ENCODE measurements around the gene NOMO2.
"Not testable (repeated sequence)": the region's sequence is repeated elsewhere in the genome, so short reads cannot be mapped to it uniquely, and the experiment has no call there.

DNA sequence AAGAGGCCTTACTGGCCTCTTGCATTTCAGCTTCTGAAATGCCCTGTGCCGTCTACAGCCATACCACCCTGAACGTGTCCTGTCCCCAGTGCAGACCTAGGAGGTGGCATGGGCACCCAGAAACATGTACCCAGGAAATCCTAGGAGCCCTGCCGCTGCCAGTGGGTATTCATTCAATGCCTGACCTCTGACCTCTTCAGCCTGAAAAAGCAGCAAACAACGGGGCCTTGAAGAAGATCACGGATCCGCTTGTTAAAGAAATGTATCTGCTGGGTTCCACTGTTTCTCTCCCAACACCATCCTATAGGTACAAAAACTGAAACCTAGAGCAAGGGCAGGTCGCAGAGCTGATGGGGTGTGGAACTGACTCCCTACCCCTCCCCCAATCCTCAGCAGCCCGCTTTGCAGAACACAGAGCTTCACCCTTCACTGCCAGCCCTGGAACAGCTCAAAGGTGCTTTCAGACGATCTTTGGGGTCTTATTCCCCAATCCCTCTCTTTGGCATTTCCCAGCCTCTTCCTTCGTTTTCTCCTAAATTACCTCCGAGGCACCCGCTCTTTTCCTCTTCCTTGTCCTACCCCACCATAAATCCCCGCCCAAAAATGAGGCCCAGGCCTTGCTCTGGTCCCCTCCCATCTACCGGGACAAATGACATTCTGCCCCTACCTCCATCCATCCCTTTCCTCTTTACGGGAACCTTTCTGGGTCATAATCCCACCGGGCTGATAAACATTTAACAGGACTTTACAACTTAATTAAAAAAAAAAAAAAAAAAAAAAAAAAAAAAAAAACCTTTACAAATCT lies 1.3 kb downstream of the NOMO2 start:
- not testable (repeated sequence) for TF ChIP-seq CTCF, POLR2A (IDR thresholded peaks at IDR 0.05)

All from tibial nerve (tissue), 3 donors.